G401 (cell line): ENCODE results near the gene KCNN3. TPM values are rescaled to one million over a fixed set of nuclear protein-coding genes. Genes with fewer than 3 reads are reported as not detected.
A peak's percentile ranks its signal among the peaks of the same experiment; 100 is the strongest.

Experiments used
- DNase-seq: peaks from one replicate; pipeline ENCODE4 v3.0.0-alpha.2; 2015; ENCODE audit warnings: low spot score
- in situ Hi-C: cut with HindIII; loops from 2 replicates; pipeline ENCODE4 v1.10.0; 2016; ENCODE audit warnings: low sequenced_read_pairs, mixed read lengths
- total RNA-seq: library from RNA; depleted of rRNA; stranded (reverse); fragments of >200 nt; shearing (Covaris generic); gene quantifications from 2 replicates; pipeline ENCODE4 v1.2.3, GENCODE V29; 2014

KCNN3 gene
- total RNA-seq, 1 experiment from 2014 or later: 0.64 TPM

GRCh38 chr1:154883919-154884868 is 14.1 kb upstream of the KCNN3 start:
- in situ Hi-C loops: no loop called here
- DNase-seq: no peak

- in situ Hi-C loops: no loop called here
- no peak for DNase-seq
Observed at GRCh38 chr1:154881820-154882535, 11.9 kb upstream of the KCNN3 start.

GRCh38 chr1:154880671-154881070 is 10.6 kb upstream of the KCNN3 start:
- in situ Hi-C loops: no loop called here
- DNase-seq: no peak

GRCh38 chr1:154879038-154879421 is 8.9 kb upstream of the KCNN3 start:
- DNase-seq: no peak
- in situ Hi-C loops: no loop called here

GRCh38 chr1:154878371-154879037 is 8.4 kb upstream of the KCNN3 start:
- in situ Hi-C loops: no loop called here
- peak; percentile 83 for DNase-seq

GRCh38 chr1:154877370-154877974 is 7.4 kb upstream of the KCNN3 start:
- DNase-seq: no peak
- in situ Hi-C loops: no loop called here

- in situ Hi-C loops: no loop called here
- no peak for DNase-seq
Observed at GRCh38 chr1:154876842-154877369, 6.8 kb upstream of the KCNN3 start.

GRCh38 chr1:154874465-154874864 is 4.4 kb upstream of the KCNN3 start:
- no peak for DNase-seq
- in situ Hi-C loops: no loop called here

GRCh38 chr1:154873321-154873950 is 3.4 kb upstream of the KCNN3 start:
- no peak for DNase-seq
- in situ Hi-C loops: no loop called here

GRCh38 chr1:154871374-154871773 is 1.3 kb upstream of the KCNN3 start:
- in situ Hi-C loops: no loop called here
- no peak for DNase-seq

GRCh38 chr1:154870734-154871133 is 653 bp upstream of the KCNN3 start:
- DNase-seq: no peak
- in situ Hi-C loops: no loop called here

GRCh38 chr1:154869351-154870114 is 548 bp downstream of the KCNN3 start:
- in situ Hi-C loops: no loop called here
- DNase-seq: peak; percentile 34

GRCh38 chr1:154867841-154868605 is 2.1 kb downstream of the KCNN3 start:
- in situ Hi-C loops: no loop called here
- no peak for DNase-seq

- no peak for DNase-seq
- in situ Hi-C loops: no loop called here
Observed at GRCh38 chr1:154867064-154867825, 2.8 kb downstream of the KCNN3 start.

GRCh38 chr1:154866257-154867063 is 3.6 kb downstream of the KCNN3 start:
- DNase-seq: no peak
- in situ Hi-C loops: no loop called here
